Nephron (organoid): ENCODE measurements around the gene ARL15.
"Not testable (repeated sequence)": the region's sequence is repeated elsewhere in the genome, so short reads cannot be mapped to it uniquely, and the experiment has no call there.

ENCODE experiments used
- H3K27ac Mint-ChIP-seq, 3 experiments: 2 replicates each; pipeline ENCODE4 v1.8.0; 2020; ENCODE audit warnings: mixed read lengths in 3 of 3, mild to moderate bottlenecking in 2 of 3, moderate library complexity in 1 of 3
- H3K27me3 Mint-ChIP-seq: 2 replicates; pipeline ENCODE4 v1.8.0; 2021; ENCODE audit warnings: low read depth, mild to moderate bottlenecking, moderate library complexity, mixed read lengths
- H3K36me3 Mint-ChIP-seq: 2 replicates; pipeline ENCODE4 v1.8.0; 2020; ENCODE audit warnings: low read depth, mixed read lengths
- H3K4me1 Mint-ChIP-seq: 2 replicates; pipeline ENCODE4 v1.8.0; 2020; ENCODE audit warnings: mixed read lengths
- H3K4me3 Mint-ChIP-seq, 3 experiments: 2 replicates each; pipeline ENCODE4 v1.8.0; 2020; ENCODE audit warnings: mild to moderate bottlenecking in 3 of 3, mixed read lengths in 3 of 3, moderate library complexity in 2 of 3
- H3K9me3 Mint-ChIP-seq: 2 replicates; pipeline ENCODE4 v1.8.0; 2020; ENCODE audit warnings: mixed read lengths
- CTCF ChIP-seq, 3 experiments: fragments of 200-600 bp; sonication (generic); IDR thresholded peaks; one replicate each; pipeline ENCODE4 v1.5.0; 2021; ENCODE audit warnings: antibody characterized with exemption in 3 of 3; ENCODE audit not compliant: unreplicated experiment in 3 of 3

ARL15 gene

GRCh38 chr5:54049963-54050362 is 260.4 kb downstream of the ARL15 start:
- Mint-ChIP-seq H3K4me1 (peaks cover 5% of the 10 kb centered on the region), H3K4me3 (no peak overlapping the region), H3K36me3 (no peaks in the 10 kb centered on the region)

GRCh38 chr5:54049144-54049543 is 261.2 kb downstream of the ARL15 start:
- Mint-ChIP-seq H3K27ac (no peak overlapping the region), H3K27me3 (no peaks in the 10 kb centered on the region), H3K9me3 (no peaks in the 10 kb centered on the region), H3K36me3 (no peaks in the 10 kb centered on the region), H3K4me3 (no peak overlapping the region), H3K4me1 (peaks cover 5% of the 10 kb centered on the region)
- TF ChIP-seq CTCF (IDR thresholded peaks at IDR 0.05; ENCODE audit: unreplicated experiment in 3 of 3): no peak

More at GRCh38 chr5:54049963-54050362, 260.4 kb downstream of the ARL15 start:
- no peaks in the 10 kb centered on the region for H3K27me3 Mint-ChIP-seq
- no peak for TF ChIP-seq CTCF (IDR thresholded peaks at IDR 0.05; ENCODE audit: unreplicated experiment in 3 of 3)
- no peak overlapping the region for H3K27ac Mint-ChIP-seq
- H3K9me3 Mint-ChIP-seq: no peaks in the 10 kb centered on the region

DNA sequence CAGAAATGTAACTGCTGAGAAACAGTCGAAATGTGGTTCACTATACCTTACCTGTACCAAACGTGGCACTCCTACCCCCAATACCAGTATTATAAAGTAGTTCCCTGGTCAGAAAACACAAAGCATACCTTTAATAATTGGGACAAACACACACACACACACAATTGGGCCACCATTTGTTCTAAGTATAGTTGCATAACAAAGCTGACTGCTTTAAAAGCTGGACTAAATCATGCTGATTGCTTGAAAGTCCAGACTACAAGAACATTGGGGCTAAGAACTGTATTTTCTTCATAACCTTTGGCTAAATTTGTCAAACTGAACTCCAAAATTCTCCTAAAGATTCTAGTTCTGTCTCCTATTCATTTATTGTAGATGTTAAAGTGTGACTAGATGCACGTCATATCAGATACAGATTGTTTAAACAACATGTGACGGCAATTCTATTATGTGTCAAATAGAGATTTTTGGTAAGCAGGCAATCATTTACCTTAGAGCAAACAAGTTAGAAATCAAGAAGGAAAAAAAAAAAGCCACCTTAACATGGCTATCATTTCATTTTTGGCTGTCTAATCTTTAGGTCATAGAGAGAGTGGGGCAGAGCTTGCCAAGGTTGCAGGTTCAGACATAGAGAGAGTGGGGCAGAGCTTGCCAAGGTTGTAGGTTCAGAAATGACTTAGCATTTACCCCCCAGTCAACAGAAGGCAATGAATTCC is 265.1 kb downstream of the ARL15 start:
- Mint-ChIP-seq H3K36me3 (no peaks in the 10 kb centered on the region), H3K27me3 (no peaks in the 10 kb centered on the region), H3K9me3 (no peaks in the 10 kb centered on the region), H3K4me3 (no peak overlapping the region), H3K27ac (no peak overlapping the region), H3K4me1 (peaks cover 5% of the 10 kb centered on the region)
- TF ChIP-seq CTCF (IDR thresholded peaks at IDR 0.05; ENCODE audit: unreplicated experiment in 3 of 3): no peak

- H3K4me3 Mint-ChIP-seq, H3K27ac Mint-ChIP-seq, H3K36me3 Mint-ChIP-seq, H3K4me1 Mint-ChIP-seq, H3K9me3 Mint-ChIP-seq, H3K27me3 Mint-ChIP-seq: not testable (repeated sequence)
Observed at GRCh38 chr5:54044276-54044675, 266.1 kb downstream of the ARL15 start.

DNA sequence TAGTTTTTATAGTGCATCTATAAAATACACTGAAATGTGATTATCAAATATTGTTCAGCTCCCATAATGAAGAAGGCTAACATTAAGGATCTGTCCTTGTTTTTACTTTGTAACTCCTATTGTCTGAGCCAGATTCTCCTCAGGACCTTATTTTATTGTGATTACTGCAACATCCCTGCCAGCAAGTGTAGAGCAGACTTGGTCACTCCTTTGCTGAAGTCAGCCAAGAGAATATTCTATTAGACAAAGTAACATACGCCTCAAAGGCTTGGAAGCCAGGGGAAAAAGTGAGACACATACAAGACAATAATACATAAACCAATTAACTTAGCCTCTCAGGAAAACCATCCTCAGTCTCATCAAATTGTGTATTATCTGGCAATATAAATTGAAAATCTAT is 269.6 kb downstream of the ARL15 start:
- H3K27ac Mint-ChIP-seq: peak overlapping the region in 1 of 3 experiments; percentile 2
- no peaks in the 10 kb centered on the region for H3K4me1 Mint-ChIP-seq
- TF ChIP-seq CTCF (IDR thresholded peaks at IDR 0.05; ENCODE audit: unreplicated experiment in 3 of 3): no peak
- H3K9me3 Mint-ChIP-seq: no peaks in the 10 kb centered on the region
- H3K27me3 Mint-ChIP-seq: no peaks in the 10 kb centered on the region
- H3K4me3 Mint-ChIP-seq: no peak overlapping the region
- H3K36me3 Mint-ChIP-seq: no peaks in the 10 kb centered on the region

GRCh38 chr5:54040018-54040417 is 270.4 kb downstream of the ARL15 start:
- TF ChIP-seq CTCF (IDR thresholded peaks at IDR 0.05; ENCODE audit: unreplicated experiment in 3 of 3): no peak
- Mint-ChIP-seq H3K9me3 (no peaks in the 10 kb centered on the region), H3K27ac (no peak overlapping the region), H3K4me3 (no peak overlapping the region), H3K4me1 (no peaks in the 10 kb centered on the region), H3K36me3 (no peaks in the 10 kb centered on the region), H3K27me3 (no peaks in the 10 kb centered on the region)
